NCI-H526 (cell line): ENCODE measurements around the gene ERBB4.
A peak's percentile ranks its signal among the peaks of the same experiment; 100 is the strongest.

ENCODE experiments used
- DNase-seq, 2 experiments: peaks; one replicate each; lab custom pipeline; 2025; lab: John Stamatoyannopoulos, UW

ERBB4 gene

DNA sequence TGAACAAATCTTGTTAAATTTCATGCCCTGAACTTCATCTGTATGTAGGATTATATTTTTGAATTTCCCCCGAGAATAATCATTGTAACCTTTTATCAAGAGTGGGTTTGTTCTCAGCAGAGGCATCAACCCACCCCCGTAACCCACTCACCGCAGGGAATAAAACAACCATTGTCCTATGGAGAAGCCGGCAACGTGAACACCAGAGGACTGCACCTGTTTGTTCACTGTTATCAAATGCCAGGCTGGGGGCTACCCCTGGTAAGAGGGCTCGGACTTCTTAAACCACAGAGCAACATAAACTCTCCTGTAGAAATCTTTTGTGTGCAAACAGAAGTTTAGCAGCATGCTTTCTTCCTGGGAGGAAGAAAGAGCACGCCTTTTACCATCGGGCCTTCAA, 610.4 kb downstream of the ERBB4 start:
- DNase-seq, result peak; percentile 66 to 76

DNA sequence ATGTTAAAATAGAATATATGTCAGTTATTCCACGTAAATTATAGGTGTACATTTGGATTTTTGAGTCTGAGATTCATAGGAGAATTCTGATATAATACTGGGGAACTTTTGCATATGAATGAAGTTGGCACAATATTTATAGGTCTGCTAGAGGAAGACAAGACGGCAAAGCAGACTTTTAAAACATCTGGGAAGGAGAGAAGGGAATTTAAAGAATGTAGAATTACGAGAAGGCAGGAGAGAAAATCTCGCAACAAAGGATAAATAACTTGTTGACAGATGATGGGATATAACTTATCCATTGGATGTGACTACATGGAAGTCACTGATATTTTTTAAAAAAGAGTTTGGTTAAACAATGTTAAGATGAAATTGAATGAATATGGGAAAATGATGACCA, 615.6 kb downstream of the ERBB4 start:
- no peak for DNase-seq

GRCh38 chr2:211903961-211904360, 634.6 kb downstream of the ERBB4 start:
- no peak for DNase-seq

DNA sequence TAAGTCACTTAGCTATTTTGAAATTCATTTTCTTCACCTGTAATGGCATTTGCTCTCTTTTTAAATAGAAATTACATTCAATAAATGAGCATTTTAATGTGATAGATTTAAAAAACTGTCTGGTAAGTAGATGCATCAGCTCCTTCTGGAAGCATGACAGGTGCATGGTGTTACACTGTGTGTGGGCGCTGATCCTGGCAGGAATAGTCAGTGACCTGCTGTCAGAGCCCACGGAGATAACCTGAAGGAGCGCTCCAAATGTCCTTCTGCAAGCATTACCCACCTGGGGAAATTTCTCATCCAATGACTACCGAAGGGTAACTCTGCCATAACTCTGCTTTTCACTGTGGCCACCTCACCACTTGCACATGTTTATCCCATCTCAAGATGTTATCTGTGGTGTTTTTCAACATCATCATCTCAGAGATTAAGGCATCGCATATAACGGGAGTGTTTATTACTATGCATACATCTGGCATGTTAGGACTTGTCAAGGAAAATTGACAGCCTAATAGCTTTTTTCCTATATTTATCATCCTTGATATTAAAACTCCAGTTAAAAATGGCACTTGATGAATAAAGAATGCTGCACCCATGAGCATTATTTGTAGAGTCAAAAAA, 637.3 kb downstream of the ERBB4 start:
- DNase-seq, result peak in 1 of 2 experiments; percentile 13

DNA sequence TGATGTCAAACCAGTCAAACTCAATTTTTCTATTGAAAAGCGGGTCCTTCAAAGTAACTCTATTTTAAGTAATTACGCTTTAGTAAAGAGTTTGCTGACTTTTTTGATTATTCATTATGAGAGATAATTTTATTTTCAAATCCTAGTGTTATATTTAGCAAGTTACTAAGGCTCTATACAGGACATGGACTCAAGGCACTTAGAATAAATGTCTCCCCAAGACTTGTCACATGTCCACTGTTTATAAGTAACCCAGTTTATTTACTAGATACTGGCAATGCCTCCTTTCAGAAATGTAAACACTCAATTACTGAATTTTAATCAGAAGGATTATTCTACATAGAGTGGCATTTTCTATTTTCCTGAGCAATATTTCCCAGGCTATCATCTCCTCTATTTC, 638.1 kb downstream of the ERBB4 start:
- no peak for DNase-seq

DNA sequence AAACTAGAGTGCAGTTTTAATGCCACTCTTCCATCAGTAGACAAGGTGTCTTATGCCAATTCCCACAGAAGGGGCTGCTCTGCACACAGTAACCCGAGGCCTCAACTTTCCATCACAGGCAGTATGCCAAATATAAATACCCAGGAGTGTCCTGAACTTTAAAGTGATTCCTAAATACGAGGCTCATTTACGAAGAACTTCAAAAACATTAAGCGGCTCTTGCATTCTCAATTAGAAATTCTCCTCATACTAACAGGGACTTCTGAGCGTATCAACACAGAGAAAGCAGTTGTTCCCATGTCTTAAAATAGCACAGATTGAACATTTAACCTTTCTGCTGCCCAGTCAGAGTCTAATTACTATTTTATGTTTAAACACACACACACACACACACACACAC, 638.6 kb downstream of the ERBB4 start:
- DNase-seq, result no peak

- no peak for DNase-seq
Observed at GRCh38 chr2:211898702-211899101, 639.9 kb downstream of the ERBB4 start.

DNA sequence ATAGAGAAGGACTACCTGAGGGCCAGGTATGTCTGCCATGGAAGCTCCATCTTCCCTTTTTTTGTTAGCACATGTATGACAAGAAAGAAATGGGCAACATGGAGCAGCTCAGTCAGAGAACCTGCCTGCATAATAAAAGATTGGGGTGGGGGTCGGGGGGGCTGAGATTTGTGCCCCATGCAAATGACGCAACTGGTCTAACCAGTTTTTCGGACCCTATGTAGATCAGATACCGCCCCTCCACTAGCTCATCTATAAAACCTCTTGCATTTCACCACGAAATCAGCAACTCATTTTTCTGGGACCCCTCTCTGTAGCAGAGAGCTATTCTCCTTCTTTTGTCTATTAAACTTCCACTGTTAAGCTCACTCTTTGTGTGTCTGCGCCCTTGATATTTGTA, 657.2 kb downstream of the ERBB4 start:
- peak; percentile 16 to 68 for DNase-seq

DNA sequence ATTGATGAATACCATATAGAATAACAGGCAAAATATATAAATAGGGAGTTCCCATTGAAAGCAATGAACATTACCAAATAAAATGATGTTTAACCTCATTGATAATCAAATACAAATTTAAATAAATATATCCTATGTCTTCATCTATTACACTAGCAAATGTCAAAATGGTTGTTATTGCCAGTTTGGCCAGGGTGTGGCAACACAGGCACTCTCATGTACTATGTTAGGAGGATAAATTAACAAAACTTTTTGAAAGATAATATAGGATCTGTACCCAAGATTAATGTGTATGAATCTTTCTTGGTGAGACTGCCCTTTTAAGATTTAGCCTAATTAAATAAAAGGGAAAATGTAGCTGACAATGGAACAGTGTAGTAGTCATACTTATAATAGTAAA, 659.3 kb downstream of the ERBB4 start:
- peak in 1 of 2 experiments; percentile 35 for DNase-seq

GRCh38 chr2:211877061-211877460, 661.5 kb downstream of the ERBB4 start:
- DNase-seq, result no peak

- DNase-seq, result no peak
Observed at GRCh38 chr2:211875488-211875887, 663.1 kb downstream of the ERBB4 start.

- no peak for DNase-seq
Observed at GRCh38 chr2:211868996-211869533, 669.5 kb downstream of the ERBB4 start.

- DNase-seq, result no peak
Observed at GRCh38 chr2:211867845-211868451, 670.7 kb downstream of the ERBB4 start.

DNA sequence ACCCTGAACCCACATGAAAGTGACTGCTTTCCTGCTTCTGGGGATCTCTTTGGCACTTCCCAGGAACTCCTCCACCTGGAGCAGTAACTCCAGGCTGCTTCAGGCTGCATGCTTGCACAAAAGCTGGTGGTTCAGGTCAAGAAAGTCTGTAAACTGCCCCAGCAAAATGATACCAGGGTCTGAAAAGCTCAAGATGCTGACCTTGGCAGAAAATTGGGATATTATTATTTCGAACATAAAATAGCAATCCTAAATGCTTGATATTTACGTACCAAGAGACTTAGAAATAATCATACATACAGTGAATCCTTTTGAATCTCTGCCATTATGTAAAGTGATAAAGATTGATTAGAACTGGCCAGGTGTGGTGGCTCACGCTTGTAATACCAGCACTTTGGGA, 674.3 kb downstream of the ERBB4 start:
- no peak for DNase-seq

- DNase-seq, result no peak
Observed at GRCh38 chr2:211860224-211860623, 678.4 kb downstream of the ERBB4 start.

- DNase-seq, result no peak
Observed at GRCh38 chr2:211854832-211855231, 683.8 kb downstream of the ERBB4 start.

DNA sequence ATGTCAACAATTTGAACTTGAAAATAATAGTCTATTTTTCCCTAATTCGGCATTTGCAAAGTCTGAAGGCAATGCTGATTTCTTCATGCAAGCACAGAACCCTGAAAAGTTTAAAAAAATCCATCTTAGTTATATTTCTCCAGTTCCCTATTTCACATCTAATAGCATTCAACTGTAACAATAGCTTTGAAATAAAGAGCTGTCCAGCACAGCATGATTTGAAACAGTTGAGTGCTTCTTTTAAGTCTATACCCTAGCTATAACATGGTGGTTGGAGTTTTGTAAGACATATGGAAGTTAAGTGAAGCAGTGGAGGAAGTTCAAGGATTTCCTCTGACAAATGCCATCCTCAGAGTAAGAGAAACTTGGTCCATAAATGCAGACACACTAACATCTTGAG, 691.9 kb downstream of the ERBB4 start:
- DNase-seq, result no peak

DNA sequence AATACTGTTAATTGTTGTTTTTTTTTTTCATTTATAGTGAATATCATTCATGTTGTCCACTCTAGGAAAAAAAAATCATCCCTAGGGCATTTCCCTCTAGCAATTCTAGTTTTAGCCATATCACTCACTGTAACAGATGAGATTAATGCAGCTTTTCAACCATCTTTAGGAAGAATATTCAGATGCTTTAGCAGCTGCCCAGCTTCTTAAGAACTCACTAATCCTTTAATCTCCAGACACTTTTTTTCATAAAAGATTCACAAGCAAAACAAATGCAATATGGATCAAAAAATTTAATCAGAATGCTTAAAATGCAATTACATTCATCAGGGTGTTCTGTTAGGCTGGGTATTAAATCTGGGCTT, 692.6 kb downstream of the ERBB4 start:
- DNase-seq, result no peak

- no peak for DNase-seq
Observed at GRCh38 chr2:211845338-211846035, 693.1 kb downstream of the ERBB4 start.

DNA sequence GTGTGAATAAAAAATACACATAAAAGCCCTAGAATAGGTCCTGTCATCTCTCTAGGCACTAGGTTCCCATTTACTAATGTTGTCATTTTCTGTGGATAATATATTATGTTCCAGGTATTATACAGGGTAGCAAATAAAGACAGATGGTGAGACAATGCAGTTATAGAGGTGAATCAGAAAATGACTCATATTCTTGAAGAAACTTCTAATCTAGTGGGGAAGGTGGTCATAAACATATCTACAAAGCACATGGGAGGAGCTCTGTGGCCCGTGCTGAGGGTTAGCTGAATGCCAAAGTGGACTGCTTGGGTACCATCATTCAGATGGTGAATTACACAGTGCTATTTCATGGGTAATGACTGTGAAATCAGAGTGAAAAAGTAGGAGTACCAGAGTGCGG, 700.9 kb downstream of the ERBB4 start:
- no peak for DNase-seq

GRCh38 chr2:211837206-211837605, 701.4 kb downstream of the ERBB4 start:
- no peak for DNase-seq

- no peak for DNase-seq
Observed at GRCh38 chr2:211836409-211836808, 702.2 kb downstream of the ERBB4 start.

- no peak for DNase-seq
Observed at GRCh38 chr2:211835695-211836094, 702.9 kb downstream of the ERBB4 start.
